ENCODE data around the gene DLGAP4. TPM values are rescaled to one million over a fixed set of nuclear protein-coding genes. Genes with fewer than 3 reads are reported as not detected.

The DLGAP4 gene
- total and polyA plus RNA-seq, 9 of the 15 experiments (the other 6 are each of a cell fraction or from before 2014, with no cell fraction given), result 0.31 to 34.1 (median 4.5) TPM

DNA sequence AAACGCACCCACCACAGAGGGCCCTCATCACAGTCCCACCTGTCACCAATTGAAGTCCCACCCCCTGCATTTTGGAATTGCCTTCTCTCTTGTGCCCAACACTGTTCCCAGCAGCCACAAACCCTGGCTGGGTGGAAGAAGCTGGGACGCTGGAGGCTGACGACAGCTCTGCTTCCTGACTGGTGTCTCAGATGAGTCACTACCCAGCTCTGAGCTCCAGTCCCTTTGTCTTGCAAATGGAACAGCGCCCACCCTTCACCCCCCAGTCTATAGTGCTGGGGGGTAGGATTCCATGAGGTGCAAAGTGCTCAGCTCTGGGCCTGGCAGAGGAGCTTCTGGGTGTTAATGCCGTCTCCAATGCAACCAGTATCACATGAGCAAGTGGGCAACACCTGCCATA is 85.3 kb downstream of the DLGAP4 start:
- in situ Hi-C loops (cut with MboI) (no loop called here), intact Hi-C loops (cut with micrococcal nuclease) (no loop called here)
- Histone ChIP-seq H4K20me1 (replicated peaks; ENCODE audit: control insufficient read depth, insufficient read depth, low read length) (peaks cover 6% of the 10 kb centered on the region; the same call in 1 of the 2 replicates), H3K36me3 (ENCODE audit: control insufficient read depth, insufficient read depth, low read length) (no peaks in the 10 kb centered on the region), H3K4me3 (no peak overlapping the region), H3K79me2 (ENCODE audit: control insufficient read depth, insufficient read depth, low read length) (no peaks in the 10 kb centered on the region), H3K9me1 (ENCODE audit: control insufficient read depth, insufficient read depth, low read length) (no peaks in the 10 kb centered on the region), H3K27me3 (ENCODE audit: control insufficient read depth in 2 of 2, insufficient read depth in 2 of 2, low read length in 2 of 2) (peaks cover 2 to 47% of the 10 kb centered on the region in 2 experiments; a peak in 3 of 5 replicates), H3K27ac (ENCODE audit: extremely low read depth, low read depth, low read length) (no peak overlapping the region), H3K9ac (ENCODE audit: insufficient read depth in 1 of 2, low read depth in 2 of 2, low read length in 2 of 2) (no peak overlapping the region), H3K4me2 (ENCODE audit: insufficient read depth, low read length) (no peak overlapping the region), H3K9me3 (replicated peaks; ENCODE audit: control insufficient read depth, insufficient read depth, low read depth, low read length) (no peaks in the 10 kb centered on the region), H2AFZ (ENCODE audit: low read depth, low read length) (no peak overlapping the region), H3K4me1 (replicated peaks in 1 of 2; ENCODE audit: control insufficient read depth in 2 of 2, insufficient read depth in 2 of 2, low read length in 2 of 2) (peaks cover 0 to 3% of the 10 kb centered on the region in 2 experiments; a peak in 2 of 5 replicates)
- 0% methylated on average over 5 of the region's 5 CpGs for WGBS (ENCODE audit: insufficient coverage, low coverage, missing lambda C conversion rate)
- TF ChIP-seq HNRNPLL (IDR thresholded peaks at IDR 0.05; ENCODE audit: low read depth, low read length, poor library complexity, severe bottlenecking) (no peak), ARNT (IDR thresholded peaks at IDR 0.05) (no peak), BRD9 (IDR thresholded peaks at IDR 0.05; ENCODE audit: low read depth, partially characterized antibody) (no peak), XRCC5 (IDR thresholded peaks at IDR 0.05; ENCODE audit: low read depth, low read length) (no peak)
- TF ChIP-seq, protein P1, sequence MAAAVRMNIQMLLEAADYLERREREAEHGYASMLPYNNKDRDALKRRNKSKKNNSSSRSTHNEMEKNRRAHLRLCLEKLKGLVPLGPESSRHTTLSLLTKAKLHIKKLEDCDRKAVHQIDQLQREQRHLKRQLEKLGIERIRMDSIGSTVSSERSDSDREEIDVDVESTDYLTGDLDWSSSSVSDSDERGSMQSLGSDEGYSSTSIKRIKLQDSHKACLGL (CRISPR knock-in tag; IDR thresholded peaks at IDR 0.05; ENCODE audit: borderline replicate concordance, poor library complexity, severe bottlenecking), result no peak
- BruUV-seq (replicated peaks), result no TSS peak
- ChIA-PET POLR2A (interaction anchor here (0.6 to 0.9 kb wide), 4 partner anchors 12 to 528 kb away, joined by 3 to 4 read pairs (median 3); no protein-coding TSS in a partner anchor), CTCF (ENCODE audit: low intra/inter-chr PET ratio) (no interaction called here)
- no peak for DNase-seq (ENCODE audit: extremely low read depth in 1 of 4, low spot score in 3 of 4)
- ATAC-seq, result no peak
- no peak for FAIRE-seq

DNA sequence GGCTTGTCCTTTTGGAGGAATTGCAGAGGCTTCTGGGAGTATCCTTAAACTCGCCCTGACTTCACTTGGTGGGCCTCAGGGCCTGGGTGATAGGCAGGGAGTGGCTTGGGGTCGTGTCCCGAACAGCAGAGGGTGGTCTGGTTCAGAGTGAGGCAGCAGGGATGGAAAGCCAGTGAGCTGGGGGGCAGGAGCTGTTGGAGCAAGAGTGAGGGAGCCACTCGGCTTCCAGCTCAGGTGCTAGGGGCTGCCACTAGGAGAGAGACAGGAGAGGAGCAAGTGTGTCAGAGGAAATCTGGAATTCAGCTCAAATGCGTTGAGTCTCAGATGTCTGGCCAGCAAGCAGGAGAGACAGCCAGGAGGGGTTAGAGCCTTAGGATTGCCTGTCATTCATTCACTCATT is 85.8 kb downstream of the DLGAP4 start:
- peaks cover 0 to 3% of the 10 kb centered on the region in 2 experiments; a peak in 2 of 5 replicates for H3K4me1 ChIP-seq (replicated peaks in 1 of 2; ENCODE audit: control insufficient read depth in 2 of 2, insufficient read depth in 2 of 2, low read length in 2 of 2)
- ChIA-PET POLR2A (no interaction called here), CTCF (ENCODE audit: low intra/inter-chr PET ratio) (no interaction called here)
- in situ Hi-C loops (cut with MboI) (no loop called here), intact Hi-C loops (cut with micrococcal nuclease) (no loop called here)
- no peak overlapping the region for H3K27ac ChIP-seq (ENCODE audit: extremely low read depth, low read depth, low read length)
- no peak for ATAC-seq
- no peaks in the 10 kb centered on the region for H3K9me1 ChIP-seq (ENCODE audit: control insufficient read depth, insufficient read depth, low read length)
- H2AFZ ChIP-seq (ENCODE audit: low read depth, low read length), result no peak overlapping the region
- peaks cover 8% of the 10 kb centered on the region; the same call in 1 of the 2 replicates for H4K20me1 ChIP-seq (replicated peaks; ENCODE audit: control insufficient read depth, insufficient read depth, low read length)
- H3K9ac ChIP-seq (ENCODE audit: insufficient read depth in 1 of 2, low read depth in 2 of 2, low read length in 2 of 2), result no peak overlapping the region
- no peak for DNase-seq (ENCODE audit: extremely low read depth in 1 of 4, low spot score in 3 of 4)
- BruUV-seq (replicated peaks), result no TSS peak
- H3K27me3 ChIP-seq (ENCODE audit: control insufficient read depth in 2 of 2, insufficient read depth in 2 of 2, low read length in 2 of 2), result peaks cover 2 to 51% of the 10 kb centered on the region in 2 experiments; a peak in 3 of 5 replicates
- H3K79me2 ChIP-seq (ENCODE audit: control insufficient read depth, insufficient read depth, low read length), result no peaks in the 10 kb centered on the region
- no peaks in the 10 kb centered on the region for H3K36me3 ChIP-seq (ENCODE audit: control insufficient read depth, insufficient read depth, low read length)
- no peak overlapping the region for H3K4me2 ChIP-seq (ENCODE audit: insufficient read depth, low read length)
- 0% methylated on average over 5 of the region's 5 CpGs for WGBS (ENCODE audit: insufficient coverage, low coverage, missing lambda C conversion rate)
- H3K9me3 ChIP-seq (replicated peaks; ENCODE audit: control insufficient read depth, insufficient read depth, low read depth, low read length), result no peaks in the 10 kb centered on the region
- no peak for FAIRE-seq
- H3K4me3 ChIP-seq, result no peak overlapping the region
- TF ChIP-seq KAT7 (CRISPR knock-in tag; IDR thresholded peaks at IDR 0.05; ENCODE audit: borderline replicate concordance) (no peak), HOXB6 (CRISPR knock-in tag; IDR thresholded peaks at IDR 0.05; ENCODE audit: borderline replicate concordance) (no peak), POLR3G (IDR thresholded peaks at IDR 0.05; ENCODE audit: extremely low read depth, insufficient read length, insufficient replicate concordance) (no peak)
- TF ChIP-seq, protein P2, sequence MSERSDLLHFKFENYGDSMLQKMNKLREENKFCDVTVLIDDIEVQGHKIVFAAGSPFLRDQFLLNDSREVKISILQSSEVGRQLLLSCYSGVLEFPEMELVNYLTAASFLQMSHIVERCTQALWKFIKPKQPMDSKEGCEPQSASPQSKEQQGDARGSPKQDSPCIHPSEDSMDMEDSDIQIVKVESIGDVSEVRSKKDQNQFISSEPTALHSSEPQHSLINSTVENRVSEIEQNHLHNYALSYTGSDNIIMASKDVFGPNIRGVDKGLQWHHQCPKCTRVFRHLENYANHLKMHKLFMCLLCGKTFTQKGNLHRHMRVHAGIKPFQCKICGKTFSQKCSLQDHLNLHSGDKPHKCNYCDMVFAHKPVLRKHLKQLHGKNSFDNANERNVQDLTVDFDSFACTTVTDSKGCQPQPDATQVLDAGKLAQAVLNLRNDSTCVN (CRISPR knock-in tag; IDR thresholded peaks at IDR 0.05), result no peak
- TF ChIP-seq, protein P3, sequence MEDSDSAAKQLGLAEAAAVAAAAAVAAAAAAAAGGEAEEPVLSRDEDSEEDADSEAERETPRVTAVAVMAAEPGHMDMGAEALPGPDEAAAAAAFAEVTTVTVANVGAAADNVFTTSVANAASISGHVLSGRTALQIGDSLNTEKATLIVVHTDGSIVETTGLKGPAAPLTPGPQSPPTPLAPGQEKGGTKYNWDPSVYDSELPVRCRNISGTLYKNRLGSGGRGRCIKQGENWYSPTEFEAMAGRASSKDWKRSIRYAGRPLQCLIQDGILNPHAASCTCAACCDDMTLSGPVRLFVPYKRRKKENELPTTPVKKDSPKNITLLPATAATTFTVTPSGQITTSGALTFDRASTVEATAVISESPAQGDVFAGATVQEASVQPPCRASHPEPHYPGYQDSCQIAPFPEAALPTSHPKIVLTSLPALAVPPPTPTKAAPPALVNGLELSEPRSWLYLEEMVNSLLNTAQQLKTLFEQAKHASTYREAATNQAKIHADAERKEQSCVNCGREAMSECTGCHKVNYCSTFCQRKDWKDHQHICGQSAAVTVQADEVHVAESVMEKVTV (CRISPR knock-in tag; IDR thresholded peaks at IDR 0.05), result no peak

Measured in K562 (cell line).